IMR-90 (cell line): ENCODE measurements around the gene TULP4. TPM values are rescaled to one million over a fixed set of nuclear protein-coding genes. Genes with fewer than 3 reads are reported as not detected.

Source experiments
- ATAC-seq: fragments of 200-7000 bp; cut with Tn5 transposase; 2 replicates; pipeline ENCODE4 v1.9.1; 2020; ENCODE audit warnings: low read depth, mild to moderate bottlenecking, moderate library complexity
- BruUV-seq: library from RNA; stranded (reverse); fragments of 400-500 nt; replicated peaks from 2 replicates; lab custom pipeline; 2021; lab: Mats Ljungman, UMichigan
- CTCF ChIA-PET: fragments of 300-600 bp; formaldehyde crosslinking; extraction: SDS; loops from one replicate; lab custom pipeline; 2021; ENCODE audit warnings: antibody characterized with exemption; lab: Yijun Ruan, JAX
- POLR2A ChIA-PET: fragments of 300-600 bp; sonication (Branson Sonifier 250); formaldehyde crosslinking; loops from one replicate; lab custom pipeline; 2022; ENCODE audit warnings: antibody characterized with exemption; ENCODE audit not compliant: unreplicated experiment; lab: Charles Lee
- DNase-seq: peaks from one replicate; pipeline ENCODE4 v3.0.0; 2013
- H2AFZ ChIP-seq: replicated peaks from 2 replicates; pipeline ENCODE3; 2013; ENCODE audit warnings: low read length, mild to moderate bottlenecking; ENCODE audit not compliant: poor library complexity
- H2AK5ac ChIP-seq: 2 replicates; pipeline ENCODE4 v1.6.1; 2013; ENCODE audit warnings: low read depth, low read length, inconsistent platforms
- H2AK9ac ChIP-seq: replicated peaks from 2 replicates; pipeline ENCODE3; 2013; ENCODE audit warnings: mild to moderate bottlenecking, low read depth, low read length, moderate library complexity; ENCODE audit not compliant: poor library complexity
- H2BK120ac ChIP-seq: 2 replicates; pipeline ENCODE4 v1.6.1; 2013; ENCODE audit warnings: low read depth, low read length, inconsistent platforms
- H2BK15ac ChIP-seq: 3 replicates; pipeline ENCODE4 v1.6.1; 2013; ENCODE audit warnings: low read depth, low read length, inconsistent platforms
- H2BK20ac ChIP-seq: 2 replicates; pipeline ENCODE4 v1.6.1; 2013; ENCODE audit warnings: low read depth, mild to moderate bottlenecking, inconsistent platforms, low read length, moderate library complexity
- H2BK5ac ChIP-seq: 2 replicates; pipeline ENCODE4 v1.6.1; 2013; ENCODE audit warnings: mild to moderate bottlenecking, low read depth, low read length, inconsistent platforms; ENCODE audit not compliant: poor library complexity, severe bottlenecking
- H3K14ac ChIP-seq: replicated peaks from 2 replicates; pipeline ENCODE4 v1.6.1; 2013; ENCODE audit warnings: low read depth, low read length, inconsistent platforms
- H3K18ac ChIP-seq: 2 replicates; pipeline ENCODE4 v1.6.1; 2013; ENCODE audit warnings: low read depth, low read length, control low read depth
- H3K23ac ChIP-seq: 2 replicates; pipeline ENCODE4 v1.6.1; 2013; ENCODE audit warnings: low read depth, low read length, inconsistent platforms
- H3K27ac ChIP-seq: 2 replicates; pipeline ENCODE4 v1.5.1; 2013; ENCODE audit warnings: mild to moderate bottlenecking, control low read depth, low read length; ENCODE audit not compliant: insufficient read depth
- H3K27me3 ChIP-seq: 2 replicates; pipeline ENCODE4 v1.6.1; 2013; ENCODE audit warnings: low read length; ENCODE audit not compliant: control insufficient read depth, insufficient read depth
- H3K36me3 ChIP-seq: 2 replicates; pipeline ENCODE4 v1.6.1; 2013; ENCODE audit warnings: low read length, mixed read lengths; ENCODE audit not compliant: control insufficient read depth, insufficient read depth
- H3K4ac ChIP-seq: 2 replicates; pipeline ENCODE4 v1.6.1; 2013; ENCODE audit warnings: low read depth, low read length, inconsistent platforms
- H3K4me1 ChIP-seq: 2 replicates; pipeline ENCODE4 v1.6.1; 2013; ENCODE audit warnings: low read length, mixed read lengths; ENCODE audit not compliant: control insufficient read depth, insufficient read depth
- H3K4me2 ChIP-seq: 2 replicates; pipeline ENCODE4 v1.6.1; 2013; ENCODE audit warnings: low read depth, mild to moderate bottlenecking, control low read depth, low read length, moderate library complexity
- H3K4me3 ChIP-seq: 2 replicates; pipeline ENCODE4 v1.5.1; 2013; ENCODE audit warnings: low read depth, mild to moderate bottlenecking, control low read depth, low read length, moderate library complexity; ENCODE audit not compliant: insufficient read depth
- H3K56ac ChIP-seq: 2 replicates; pipeline ENCODE4 v1.6.1; 2013; ENCODE audit warnings: low read length, inconsistent platforms; ENCODE audit not compliant: insufficient read depth; ENCODE audit errors: extremely low read depth
- H3K79me1 ChIP-seq, 2 experiments: 2 replicates each; pipeline ENCODE4 v1.6.1; 2013; ENCODE audit warnings: low read length in 2 of 2, inconsistent platforms in 1 of 2, low read depth in 1 of 2
- H3K9ac ChIP-seq: 2 replicates; pipeline ENCODE4 v1.6.1; 2013; ENCODE audit warnings: low read depth, low read length, control low read depth
- H3K9me1 ChIP-seq: 2 replicates; pipeline ENCODE4 v1.6.1; 2013; ENCODE audit warnings: low read length, inconsistent platforms; ENCODE audit not compliant: insufficient read depth
- H3K9me3 ChIP-seq: 2 replicates; pipeline ENCODE4 v1.6.1; 2013; ENCODE audit warnings: low read length; ENCODE audit not compliant: control insufficient read depth, insufficient read depth
- H4K20me1 ChIP-seq: 2 replicates; pipeline ENCODE4 v1.6.1; 2013; ENCODE audit warnings: low read length, inconsistent platforms; ENCODE audit not compliant: insufficient read depth
- H4K5ac ChIP-seq: 2 replicates; pipeline ENCODE4 v1.6.1; 2013; ENCODE audit warnings: mild to moderate bottlenecking, low read depth, low read length, control low read depth
- H4K8ac ChIP-seq, 2 experiments: 2 replicates each; pipeline ENCODE4 v1.6.1; 2013; ENCODE audit warnings: low read depth in 2 of 2, low read length in 2 of 2, control low read depth in 1 of 2, inconsistent platforms in 1 of 2
- H4K91ac ChIP-seq: 2 replicates; pipeline ENCODE4 v1.6.1; 2013; ENCODE audit warnings: low read depth, low read length, inconsistent platforms; ENCODE audit not compliant: insufficient read depth
- CEBPB ChIP-seq: IDR thresholded peaks from 2 replicates; pipeline ENCODE4 v1.6.1; 2012; ENCODE audit warnings: low read depth, low read length, improper control_type of control experiment
- CHD1 ChIP-seq: IDR thresholded peaks from 2 replicates; pipeline ENCODE4 v1.6.1; 2012; ENCODE audit warnings: low read depth, low read length, improper control_type of control experiment
- MAZ ChIP-seq: IDR thresholded peaks from 2 replicates; pipeline ENCODE4 v1.6.1; 2012; ENCODE audit warnings: low read depth, mild to moderate bottlenecking, low read length, improper control_type of control experiment, moderate library complexity, borderline replicate concordance
- NFE2L2 ChIP-seq: fragments of 150-350 bp; IDR thresholded peaks from 2 replicates; pipeline ENCODE4 v1.6.1; 2016; ENCODE audit warnings: low read depth, mild to moderate bottlenecking, low read length
- POLR2A ChIP-seq: IDR thresholded peaks from 2 replicates; pipeline ENCODE4 v1.6.1; 2012; ENCODE audit warnings: mild to moderate bottlenecking, low read depth, low read length
- RCOR1 ChIP-seq: IDR thresholded peaks from 2 replicates; pipeline ENCODE4 v1.6.1; 2012; ENCODE audit warnings: mild to moderate bottlenecking, low read length, improper control_type of control experiment; ENCODE audit not compliant: insufficient replicate concordance
- RFX5 ChIP-seq: IDR thresholded peaks from 2 replicates; pipeline ENCODE4 v1.8.0; 2012; ENCODE audit warnings: low read depth, mild to moderate bottlenecking, low read length, moderate library complexity
- SMC3 ChIP-seq: fragments of 150-350 bp; IDR thresholded peaks from 2 replicates; pipeline ENCODE4 v1.6.1; 2016; ENCODE audit warnings: low read depth, mild to moderate bottlenecking, antibody characterized with exemption, low read length, moderate library complexity
- WGBS, 2 experiments: methylation state at CpG; one replicate each; pipeline versions ENCODE4 v1.1.5 to v1.1.7; 2013; ENCODE audit warnings: missing lambda C conversion rate in 2 of 2; ENCODE audit not compliant: insufficient read length in 1 of 2; ENCODE audit errors: extremely low coverage in 2 of 2; 5-methylcytosine and 5-hydroxymethylcytosine counted together
- dilution Hi-C: fragments of 300-500 bp; cut with HindIII; formaldehyde crosslinking; loops from one replicate; pipeline ENCODE4 v1.14.3; 2018; ENCODE audit warnings: low sequenced_read_pairs; ENCODE audit not compliant: unreplicated experiment
- in situ Hi-C: fragments of 300-500 bp; cut with MboI; formaldehyde crosslinking; loops from 3 replicates; pipeline ENCODE4 v1.14.3; 2019; ENCODE audit warnings: low sequenced_read_pairs, inconsistent platforms, mixed read lengths
- intact Hi-C: fragments of 100-400 bp; cut with micrococcal nuclease; formaldehyde crosslinking; loops from 2 replicates; pipeline ENCODE4 v1.10.0; 2022
- polyA plus RNA-seq, 3 experiments: library from polyadenylated mRNA; depleted of rRNA; stranded (reverse); fragments of >200 nt; gene quantifications; 2 replicates each; pipeline ENCODE4 v1.2.3, GENCODE V29; 2012; ENCODE audit warnings: low replicate concordance in 1 of 3
- total RNA-seq: library from RNA; depleted of rRNA; stranded (reverse); fragments of >200 nt; gene quantifications from 2 replicates; pipeline ENCODE4 v1.2.3, GENCODE V29; 2012
- TF ChIP-seq, protein P1 (sequence below): fragments of 150-350 bp; IDR thresholded peaks from 2 replicates; pipeline ENCODE4 v1.6.1; 2017; ENCODE audit warnings: mild to moderate bottlenecking, antibody characterized with exemption, low read length, low read depth
- TF ChIP-seq, protein P2 (sequence below): conservative IDR thresholded peaks from 2 replicates; pipeline ENCODE4 v1.5.1; 2012; ENCODE audit warnings: mild to moderate bottlenecking, low read depth, low read length, improper control_type of control experiment
- TF ChIP-seq, protein P3 (sequence below): fragments of 150-350 bp; IDR thresholded peaks from 2 replicates; pipeline ENCODE4 v1.6.1; 2016; ENCODE audit warnings: low read depth, mild to moderate bottlenecking, low read length, moderate library complexity, borderline replicate concordance

TULP4 gene
- total and polyA plus RNA-seq, 2 of the 4 experiments (the other 2 are of a cell fraction), result 8.1 to 30.6 TPM

DNA sequence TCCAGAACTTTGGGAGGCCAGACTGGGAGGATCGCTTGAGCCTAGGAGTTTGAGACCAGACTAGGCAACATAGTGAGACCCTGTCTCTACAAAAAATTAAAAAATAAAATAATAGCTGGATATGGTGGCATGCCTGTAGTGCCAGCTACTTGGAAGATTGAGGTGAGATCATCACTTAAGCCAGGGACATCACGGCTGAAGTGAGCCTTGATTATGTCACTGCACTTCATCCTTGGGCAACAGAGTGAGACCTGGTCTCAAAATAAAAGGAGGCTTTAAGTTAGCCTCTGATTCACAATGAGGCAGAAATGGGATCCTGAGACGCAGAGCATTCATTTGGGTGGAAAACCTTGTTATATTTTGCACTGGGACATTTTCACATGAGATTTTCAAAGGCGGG, 57.0 kb downstream of the TULP4 start:
- Histone ChIP-seq H2BK120ac (no peak overlapping the region), H3K9me1 (peaks cover 3% of the 10 kb centered on the region), H2BK5ac (no peak overlapping the region), H3K9me3 (no peaks in the 10 kb centered on the region), H2AK9ac (no peak overlapping the region), H3K9ac (no peak overlapping the region), H2AFZ (no peak overlapping the region), H3K36me3 (no peaks in the 10 kb centered on the region), H3K18ac (no peak overlapping the region), H3K4me3 (no peak overlapping the region), H3K4me1 (no peaks in the 10 kb centered on the region), H3K79me1 (peaks cover 12 to 38% of the 10 kb centered on the region in 2 experiments), H4K8ac (no peak overlapping the region), H4K91ac (no peak overlapping the region), H3K27ac (no peak overlapping the region), H3K23ac (no peak overlapping the region), H2BK15ac (no peak overlapping the region), H4K5ac (no peak overlapping the region), H4K20me1 (peaks cover 9% of the 10 kb centered on the region; the same call in 1 of the 2 replicates), H3K14ac (no peak overlapping the region), H3K4ac (no peak overlapping the region), H2AK5ac (no peak overlapping the region), H2BK20ac (no peak overlapping the region), H3K27me3 (no peaks in the 10 kb centered on the region), H3K56ac (no peak overlapping the region), H3K4me2 (no peak overlapping the region)
- intact Hi-C loops (no loop called here), dilution Hi-C loops (no loop called here), in situ Hi-C loops (no loop called here)
- ChIA-PET POLR2A (no interaction called here), CTCF (no interaction called here)
- 100% methylated on average over 2 of the region's 4 CpGs; no CpG with 5 or more reads in 1 of the 2 experiments for WGBS, 2 experiments
- no peak for TF ChIP-seq SMC3
- TF ChIP-seq CHD1, result no peak
- TF ChIP-seq, protein P1, sequence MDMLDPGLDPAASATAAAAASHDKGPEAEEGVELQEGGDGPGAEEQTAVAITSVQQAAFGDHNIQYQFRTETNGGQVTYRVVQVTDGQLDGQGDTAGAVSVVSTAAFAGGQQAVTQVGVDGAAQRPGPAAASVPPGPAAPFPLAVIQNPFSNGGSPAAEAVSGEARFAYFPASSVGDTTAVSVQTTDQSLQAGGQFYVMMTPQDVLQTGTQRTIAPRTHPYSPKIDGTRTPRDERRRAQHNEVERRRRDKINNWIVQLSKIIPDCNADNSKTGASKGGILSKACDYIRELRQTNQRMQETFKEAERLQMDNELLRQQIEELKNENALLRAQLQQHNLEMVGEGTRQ, result no peak
- no peak for TF ChIP-seq MAZ
- TF ChIP-seq, protein P2, sequence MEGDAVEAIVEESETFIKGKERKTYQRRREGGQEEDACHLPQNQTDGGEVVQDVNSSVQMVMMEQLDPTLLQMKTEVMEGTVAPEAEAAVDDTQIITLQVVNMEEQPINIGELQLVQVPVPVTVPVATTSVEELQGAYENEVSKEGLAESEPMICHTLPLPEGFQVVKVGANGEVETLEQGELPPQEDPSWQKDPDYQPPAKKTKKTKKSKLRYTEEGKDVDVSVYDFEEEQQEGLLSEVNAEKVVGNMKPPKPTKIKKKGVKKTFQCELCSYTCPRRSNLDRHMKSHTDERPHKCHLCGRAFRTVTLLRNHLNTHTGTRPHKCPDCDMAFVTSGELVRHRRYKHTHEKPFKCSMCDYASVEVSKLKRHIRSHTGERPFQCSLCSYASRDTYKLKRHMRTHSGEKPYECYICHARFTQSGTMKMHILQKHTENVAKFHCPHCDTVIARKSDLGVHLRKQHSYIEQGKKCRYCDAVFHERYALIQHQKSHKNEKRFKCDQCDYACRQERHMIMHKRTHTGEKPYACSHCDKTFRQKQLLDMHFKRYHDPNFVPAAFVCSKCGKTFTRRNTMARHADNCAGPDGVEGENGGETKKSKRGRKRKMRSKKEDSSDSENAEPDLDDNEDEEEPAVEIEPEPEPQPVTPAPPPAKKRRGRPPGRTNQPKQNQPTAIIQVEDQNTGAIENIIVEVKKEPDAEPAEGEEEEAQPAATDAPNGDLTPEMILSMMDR, result no peak
- TF ChIP-seq CEBPB, result no peak
- TF ChIP-seq NFE2L2, result no peak
- TF ChIP-seq, protein P3, sequence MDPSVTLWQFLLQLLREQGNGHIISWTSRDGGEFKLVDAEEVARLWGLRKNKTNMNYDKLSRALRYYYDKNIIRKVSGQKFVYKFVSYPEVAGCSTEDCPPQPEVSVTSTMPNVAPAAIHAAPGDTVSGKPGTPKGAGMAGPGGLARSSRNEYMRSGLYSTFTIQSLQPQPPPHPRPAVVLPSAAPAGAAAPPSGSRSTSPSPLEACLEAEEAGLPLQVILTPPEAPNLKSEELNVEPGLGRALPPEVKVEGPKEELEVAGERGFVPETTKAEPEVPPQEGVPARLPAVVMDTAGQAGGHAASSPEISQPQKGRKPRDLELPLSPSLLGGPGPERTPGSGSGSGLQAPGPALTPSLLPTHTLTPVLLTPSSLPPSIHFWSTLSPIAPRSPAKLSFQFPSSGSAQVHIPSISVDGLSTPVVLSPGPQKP, result no peak
- TF ChIP-seq POLR2A, result no peak
- no peak for TF ChIP-seq RCOR1
- no peak for TF ChIP-seq RFX5
- BruUV-seq, result no TSS peak
- no peak for ATAC-seq
- no peak for DNase-seq
